ENCODE data around the gene KANSL2. TPM values are rescaled to one million over a fixed set of nuclear protein-coding genes. Genes with fewer than 3 reads are reported as not detected.

Gene KANSL2
- total and polyA plus RNA-seq, 9 of the 15 experiments (the other 6 are each of a cell fraction or from before 2014, with no cell fraction given), result 41.1 to 89.8 (median 55.4) TPM

- TF ChIP-seq E4F1 (CRISPR knock-in tag; IDR thresholded peaks at IDR 0.05; ENCODE audit: borderline replicate concordance), result no peak
- TF ChIP-seq SAP30 (IDR thresholded peaks at IDR 0.05; ENCODE audit: borderline replicate concordance, insufficient read depth, low read depth, low read length, poor library complexity, severe bottlenecking), result peak; percentile 84
- no peak for TF ChIP-seq HEY1 (CRISPR knock-in tag; IDR thresholded peaks at IDR 0.05; ENCODE audit: borderline replicate concordance)
- TF ChIP-seq, protein P1, sequence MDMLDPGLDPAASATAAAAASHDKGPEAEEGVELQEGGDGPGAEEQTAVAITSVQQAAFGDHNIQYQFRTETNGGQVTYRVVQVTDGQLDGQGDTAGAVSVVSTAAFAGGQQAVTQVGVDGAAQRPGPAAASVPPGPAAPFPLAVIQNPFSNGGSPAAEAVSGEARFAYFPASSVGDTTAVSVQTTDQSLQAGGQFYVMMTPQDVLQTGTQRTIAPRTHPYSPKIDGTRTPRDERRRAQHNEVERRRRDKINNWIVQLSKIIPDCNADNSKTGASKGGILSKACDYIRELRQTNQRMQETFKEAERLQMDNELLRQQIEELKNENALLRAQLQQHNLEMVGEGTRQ (CRISPR knock-in tag; IDR thresholded peaks at IDR 0.05), result no peak
- TF ChIP-seq, protein P2, sequence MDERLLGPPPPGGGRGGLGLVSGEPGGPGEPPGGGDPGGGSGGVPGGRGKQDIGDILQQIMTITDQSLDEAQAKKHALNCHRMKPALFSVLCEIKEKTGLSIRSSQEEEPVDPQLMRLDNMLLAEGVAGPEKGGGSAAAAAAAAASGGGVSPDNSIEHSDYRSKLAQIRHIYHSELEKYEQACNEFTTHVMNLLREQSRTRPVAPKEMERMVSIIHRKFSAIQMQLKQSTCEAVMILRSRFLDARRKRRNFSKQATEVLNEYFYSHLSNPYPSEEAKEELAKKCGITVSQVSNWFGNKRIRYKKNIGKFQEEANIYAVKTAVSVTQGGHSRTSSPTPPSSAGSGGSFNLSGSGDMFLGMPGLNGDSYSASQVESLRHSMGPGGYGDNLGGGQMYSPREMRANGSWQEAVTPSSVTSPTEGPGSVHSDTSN (CRISPR knock-in tag; IDR thresholded peaks at IDR 0.05; ENCODE audit: low read depth), result peak; percentile 55; the same call in 1 of the 2 replicates
- TF ChIP-seq, protein P2 (tag; conservative IDR thresholded peaks at IDR 0.05; ENCODE audit: low read depth), result peak; percentile 95
- TF ChIP-seq, protein P3, sequence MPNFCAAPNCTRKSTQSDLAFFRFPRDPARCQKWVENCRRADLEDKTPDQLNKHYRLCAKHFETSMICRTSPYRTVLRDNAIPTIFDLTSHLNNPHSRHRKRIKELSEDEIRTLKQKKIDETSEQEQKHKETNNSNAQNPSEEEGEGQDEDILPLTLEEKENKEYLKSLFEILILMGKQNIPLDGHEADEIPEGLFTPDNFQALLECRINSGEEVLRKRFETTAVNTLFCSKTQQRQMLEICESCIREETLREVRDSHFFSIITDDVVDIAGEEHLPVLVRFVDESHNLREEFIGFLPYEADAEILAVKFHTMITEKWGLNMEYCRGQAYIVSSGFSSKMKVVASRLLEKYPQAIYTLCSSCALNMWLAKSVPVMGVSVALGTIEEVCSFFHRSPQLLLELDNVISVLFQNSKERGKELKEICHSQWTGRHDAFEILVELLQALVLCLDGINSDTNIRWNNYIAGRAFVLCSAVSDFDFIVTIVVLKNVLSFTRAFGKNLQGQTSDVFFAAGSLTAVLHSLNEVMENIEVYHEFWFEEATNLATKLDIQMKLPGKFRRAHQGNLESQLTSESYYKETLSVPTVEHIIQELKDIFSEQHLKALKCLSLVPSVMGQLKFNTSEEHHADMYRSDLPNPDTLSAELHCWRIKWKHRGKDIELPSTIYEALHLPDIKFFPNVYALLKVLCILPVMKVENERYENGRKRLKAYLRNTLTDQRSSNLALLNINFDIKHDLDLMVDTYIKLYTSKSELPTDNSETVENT (CRISPR knock-in tag; IDR thresholded peaks at IDR 0.05), result peak; percentile 95
- TF ChIP-seq ZBTB5 (IDR thresholded peaks at IDR 0.05), result no peak
- TF ChIP-seq ATF4 (CRISPR knock-in tag; IDR thresholded peaks at IDR 0.05), result peak; percentile 52; the same call in 1 of the 2 replicates
- TF ChIP-seq ZNF175 (CRISPR knock-in tag; IDR thresholded peaks at IDR 0.05; ENCODE audit: low read depth), result no peak
- TF ChIP-seq TGIF2 (CRISPR knock-in tag; IDR thresholded peaks at IDR 0.05), result no peak
Observed at GRCh38 chr12:48681710-48682532, at the start of gene KANSL2 (continued).

Data from K562 (cell line).